Adrenal gland (tissue), 5 donors: Measurements from ENCODE around the gene GIGYF1.

Experiments
- POLR2A ChIP-seq, 2 donors: fragments of 450-650 bp; IDR thresholded peaks; one replicate each; pipeline ENCODE4 v1.6.1; 2017; ENCODE audit warnings: antibody characterized with exemption in 2 of 2, mild to moderate bottlenecking in 2 of 2, moderate library complexity in 1 of 2
- TF ChIP-seq, protein P1 (sequence below), 6 experiments: fragments of 450-650 bp in 4 of 6; fragments of 200-600 bp in 2 of 6; sonication (generic) in 1 of 6; IDR thresholded peaks; 1 replicate in 5 of 6; 2 replicates in 1 of 6; pipeline versions ENCODE4 v1.5.1 to v1.8.0; 2016 to 2021; ENCODE audit warnings: antibody characterized with exemption in 6 of 6, mild to moderate bottlenecking in 2 of 6, moderate library complexity in 1 of 6
- donor health status: DM: no; HTN: no; CAD: no.

DNA sequence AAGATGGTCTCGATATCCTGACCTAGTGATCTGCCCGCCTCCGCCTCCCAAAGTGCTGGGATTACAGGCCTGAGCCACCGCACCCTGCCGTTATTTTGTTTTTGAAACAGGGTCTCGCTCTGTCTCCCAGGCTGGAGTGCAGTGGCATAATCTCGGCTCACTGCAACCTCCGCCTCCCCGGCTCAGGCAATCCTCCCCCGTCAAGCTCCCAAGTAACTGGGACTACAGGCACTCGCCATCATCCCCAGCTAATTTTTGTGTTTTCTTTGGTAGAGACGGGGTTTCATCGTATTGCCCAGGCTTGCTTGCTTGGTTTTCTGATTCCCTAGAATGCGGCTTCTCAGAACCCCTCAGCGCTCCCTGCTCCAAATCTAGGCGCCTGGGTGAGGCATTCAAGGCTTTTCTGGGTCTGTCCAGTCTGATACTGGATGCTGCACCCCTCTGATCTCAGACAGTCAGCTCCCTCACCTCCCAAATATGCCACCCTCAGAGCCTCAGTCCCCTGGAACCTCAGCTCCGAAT lies 54.0 kb downstream of the GIGYF1 start:
- TF ChIP-seq, protein P1, sequence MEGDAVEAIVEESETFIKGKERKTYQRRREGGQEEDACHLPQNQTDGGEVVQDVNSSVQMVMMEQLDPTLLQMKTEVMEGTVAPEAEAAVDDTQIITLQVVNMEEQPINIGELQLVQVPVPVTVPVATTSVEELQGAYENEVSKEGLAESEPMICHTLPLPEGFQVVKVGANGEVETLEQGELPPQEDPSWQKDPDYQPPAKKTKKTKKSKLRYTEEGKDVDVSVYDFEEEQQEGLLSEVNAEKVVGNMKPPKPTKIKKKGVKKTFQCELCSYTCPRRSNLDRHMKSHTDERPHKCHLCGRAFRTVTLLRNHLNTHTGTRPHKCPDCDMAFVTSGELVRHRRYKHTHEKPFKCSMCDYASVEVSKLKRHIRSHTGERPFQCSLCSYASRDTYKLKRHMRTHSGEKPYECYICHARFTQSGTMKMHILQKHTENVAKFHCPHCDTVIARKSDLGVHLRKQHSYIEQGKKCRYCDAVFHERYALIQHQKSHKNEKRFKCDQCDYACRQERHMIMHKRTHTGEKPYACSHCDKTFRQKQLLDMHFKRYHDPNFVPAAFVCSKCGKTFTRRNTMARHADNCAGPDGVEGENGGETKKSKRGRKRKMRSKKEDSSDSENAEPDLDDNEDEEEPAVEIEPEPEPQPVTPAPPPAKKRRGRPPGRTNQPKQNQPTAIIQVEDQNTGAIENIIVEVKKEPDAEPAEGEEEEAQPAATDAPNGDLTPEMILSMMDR (IDR thresholded peaks at IDR 0.05): no peak
- no peak for TF ChIP-seq POLR2A (IDR thresholded peaks at IDR 0.05)
